GM18502 (cell line): Measurements from ENCODE around the gene SPATS2L.
"Not testable (repeated sequence)": the region's sequence is repeated elsewhere in the genome, so short reads cannot be mapped to it uniquely, and the experiment has no call there.

ENCODE experiments used
- ATAC-seq: cut with Tn5 transposase; IDR thresholded peaks from one replicate; pipeline ENCODE4 v1.9.1; 2021; ENCODE audit warnings: mild to moderate bottlenecking; ENCODE audit not compliant: unreplicated experiment, poor library complexity

Gene SPATS2L

DNA sequence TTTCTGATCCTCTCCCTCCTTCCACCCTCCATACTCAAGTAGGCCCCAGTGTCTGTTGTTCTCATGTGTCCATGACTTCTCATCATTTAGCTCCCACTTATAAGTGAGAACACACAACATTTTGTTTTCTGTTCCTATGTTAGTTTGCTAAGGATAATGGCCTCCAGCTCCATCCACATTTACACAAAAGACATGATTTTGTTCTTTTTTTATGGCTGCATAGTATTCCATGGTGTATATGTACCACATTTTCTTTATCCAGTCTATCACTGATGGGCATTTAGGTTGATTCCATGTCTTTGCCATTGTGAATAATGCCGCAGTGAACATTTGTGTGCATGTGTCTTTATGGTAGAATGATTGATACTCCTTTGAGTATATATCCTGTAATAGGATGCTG, 37.7 kb downstream of the SPATS2L start:
- ATAC-seq, result not testable (repeated sequence)

- ATAC-seq, result no peak
These were observed 39.5 kb downstream of the SPATS2L start for GRCh38 chr2:200345975-200346374.

DNA sequence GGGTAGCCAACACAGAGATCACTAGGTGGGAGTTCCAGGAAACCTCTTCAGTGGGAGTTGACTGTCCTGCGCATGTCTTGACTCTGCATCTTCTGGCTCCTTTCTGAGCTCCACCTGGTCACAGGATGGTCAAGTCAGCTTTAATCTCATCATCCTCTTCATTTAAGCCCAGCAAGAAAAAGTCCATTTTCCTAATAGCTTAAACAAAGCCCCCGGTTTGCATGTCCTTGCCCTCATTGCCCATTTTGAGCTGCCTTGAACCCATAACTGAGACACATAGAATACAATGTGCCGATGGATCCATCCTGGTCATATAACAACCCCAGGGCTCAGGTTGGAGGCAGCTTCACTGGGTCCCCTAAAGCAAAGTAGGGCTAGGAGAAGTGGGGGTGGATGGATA, 40.8 kb downstream of the SPATS2L start:
- no peak for ATAC-seq

DNA sequence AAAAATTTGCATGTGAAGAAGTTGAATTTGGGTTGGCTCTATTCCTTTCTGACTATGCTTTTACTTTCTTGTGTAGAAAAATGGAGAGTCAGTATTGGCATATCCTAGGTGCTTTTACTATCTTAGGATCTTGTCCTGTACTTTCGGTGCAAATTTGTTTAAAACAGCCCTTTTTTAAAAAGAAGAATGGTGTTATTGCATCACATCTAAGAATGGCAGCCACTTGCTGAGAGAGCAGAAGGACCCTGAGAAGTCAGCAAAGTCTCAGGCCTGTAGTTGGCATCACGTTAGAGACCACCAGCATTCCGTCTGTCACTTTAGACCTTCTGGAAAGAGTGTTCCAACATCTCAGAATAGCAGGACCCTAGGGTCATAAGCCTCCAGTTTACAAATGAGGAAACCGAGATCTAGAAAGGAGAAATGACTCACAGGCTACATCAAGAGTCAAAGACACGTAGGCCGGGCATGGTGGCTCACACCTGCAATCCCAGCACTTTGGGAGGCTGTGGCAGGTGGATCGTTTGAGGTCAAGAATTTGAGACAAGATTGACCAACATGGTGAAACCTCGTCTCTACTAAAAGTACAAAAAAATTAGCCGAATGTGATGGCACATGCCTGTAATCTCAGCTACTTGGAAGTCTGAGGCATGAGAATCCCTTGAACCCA, 42.5 kb downstream of the SPATS2L start:
- no peak for ATAC-seq

GRCh38 chr2:200349868-200350267, 43.4 kb downstream of the SPATS2L start:
- ATAC-seq, result no peak

DNA sequence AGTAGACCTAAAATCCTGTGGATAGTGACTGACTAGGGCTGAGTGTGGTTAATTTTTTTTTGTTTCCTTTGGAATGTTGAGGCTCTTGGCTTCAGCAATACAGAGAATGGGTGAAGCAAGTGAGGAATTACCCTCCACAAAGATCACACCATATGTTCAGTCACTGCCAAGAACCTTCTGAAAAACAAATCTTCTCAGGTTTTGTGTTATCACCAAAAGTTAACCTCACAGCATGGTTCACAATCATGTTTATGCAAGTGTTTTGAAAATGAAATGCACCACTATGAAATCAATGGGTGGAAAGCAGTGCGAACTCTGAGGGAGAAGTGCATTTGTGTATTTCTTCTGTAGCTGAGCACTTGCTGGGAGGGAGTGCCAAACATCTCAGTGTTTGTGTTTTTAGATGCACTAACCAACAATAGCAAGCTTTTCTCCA, 44.4 kb downstream of the SPATS2L start:
- ATAC-seq, result no peak

DNA sequence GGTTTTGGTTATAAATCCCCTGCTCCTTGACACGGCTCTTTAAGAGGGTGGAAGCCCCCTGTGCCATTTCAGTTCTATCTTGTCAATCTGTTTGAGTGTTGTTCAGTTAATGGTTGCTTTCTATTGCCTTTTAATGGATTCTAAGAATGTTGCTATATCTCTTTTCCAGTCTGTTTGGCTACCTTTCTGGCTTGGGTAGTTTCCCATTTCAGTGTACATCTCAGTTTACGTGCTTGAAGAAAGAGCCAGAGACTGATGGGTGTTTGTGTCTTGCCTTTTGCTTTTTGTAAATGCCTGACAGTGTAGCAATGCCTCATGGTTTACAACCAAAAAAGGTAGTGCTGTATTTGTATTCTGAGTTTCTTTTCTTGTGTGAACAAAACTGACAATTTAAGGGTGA, 45.3 kb downstream of the SPATS2L start:
- ATAC-seq, result no peak

DNA sequence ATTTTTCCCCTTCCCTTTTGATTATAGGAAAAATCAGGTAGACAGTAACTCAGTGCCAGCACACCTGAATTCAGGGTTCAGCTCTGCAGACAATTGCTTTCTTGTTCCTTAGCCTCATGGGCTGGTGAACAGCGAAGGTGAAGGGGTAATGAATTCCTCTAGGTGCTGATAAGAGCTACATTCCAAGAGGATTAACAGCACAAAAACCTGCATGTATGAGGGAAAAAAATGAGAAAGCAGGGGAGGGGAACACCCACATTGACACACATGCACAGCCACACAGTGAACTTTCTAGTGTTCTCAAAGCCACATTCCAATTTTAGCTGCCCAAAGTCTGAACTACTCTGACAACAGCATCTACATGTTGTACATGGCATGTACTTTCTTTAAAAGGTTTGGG, 46.1 kb downstream of the SPATS2L start:
- no peak for ATAC-seq

DNA sequence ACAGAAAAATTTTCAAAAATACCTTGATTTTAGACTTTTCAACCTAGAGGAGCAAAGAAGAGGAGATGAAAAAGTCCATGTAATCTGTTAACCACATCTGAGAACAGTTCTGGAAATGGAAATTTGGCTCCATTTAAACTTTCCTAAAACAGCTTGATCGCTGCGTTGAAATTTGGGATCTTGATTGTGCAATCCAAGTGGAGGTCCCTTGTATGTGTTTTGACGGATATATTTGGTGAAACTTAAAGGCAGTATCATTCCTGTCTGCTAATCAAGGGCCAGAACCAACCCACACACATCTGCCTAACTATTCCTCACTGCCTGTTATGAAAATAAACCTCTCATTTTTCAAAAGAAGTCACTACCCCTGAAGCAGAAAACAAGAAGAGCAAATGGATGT, 46.6 kb downstream of the SPATS2L start:
- no peak for ATAC-seq

GRCh38 chr2:200353874-200354273, 47.4 kb downstream of the SPATS2L start:
- ATAC-seq, result no peak

DNA sequence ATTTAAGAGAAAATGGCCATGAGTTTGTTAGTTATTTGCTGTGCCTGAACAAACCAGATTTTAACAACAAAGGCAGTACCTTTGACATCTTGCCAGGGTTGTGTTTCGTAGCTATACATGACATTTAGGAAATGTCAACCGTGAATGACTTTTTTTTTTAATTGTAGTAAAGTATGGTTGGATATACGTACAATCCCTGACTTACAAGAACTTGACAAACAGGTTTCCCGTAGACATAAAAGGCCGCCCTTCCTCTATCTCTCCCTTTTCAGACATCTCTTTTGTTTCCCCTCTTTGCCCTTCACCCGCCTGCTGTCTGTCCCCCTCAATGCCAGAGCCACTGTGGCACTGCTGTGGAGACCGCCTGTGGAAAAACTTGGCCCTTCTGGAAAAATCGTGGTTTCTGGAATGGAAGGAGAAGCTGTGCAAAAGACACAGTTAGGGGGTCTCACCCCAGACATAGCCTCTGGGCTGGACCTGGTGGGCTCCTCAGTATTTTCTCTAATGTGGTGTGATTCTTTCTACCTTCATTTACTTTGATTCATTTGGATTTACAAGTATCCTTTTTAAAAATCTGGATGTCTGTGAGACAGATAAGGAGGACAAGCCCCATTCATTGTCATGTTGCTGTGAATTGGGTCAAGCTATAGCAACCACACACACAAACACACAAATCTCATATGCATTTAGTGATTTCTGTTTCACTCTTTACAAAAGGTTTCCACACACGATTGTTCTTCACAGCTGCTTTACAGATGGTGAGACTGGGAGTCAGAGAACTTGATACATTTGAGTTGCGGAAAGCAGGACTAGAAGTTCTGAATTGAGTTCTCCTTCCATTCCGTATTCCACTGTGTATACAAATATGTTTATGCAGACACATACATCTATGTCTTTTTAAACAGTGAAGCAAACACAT, 48.6 kb downstream of the SPATS2L start:
- ATAC-seq, result no peak

- no peak for ATAC-seq
These were observed 49.8 kb downstream of the SPATS2L start for GRCh38 chr2:200356321-200356720.

GRCh38 chr2:200356857-200357384, 50.4 kb downstream of the SPATS2L start:
- ATAC-seq, result no peak

DNA sequence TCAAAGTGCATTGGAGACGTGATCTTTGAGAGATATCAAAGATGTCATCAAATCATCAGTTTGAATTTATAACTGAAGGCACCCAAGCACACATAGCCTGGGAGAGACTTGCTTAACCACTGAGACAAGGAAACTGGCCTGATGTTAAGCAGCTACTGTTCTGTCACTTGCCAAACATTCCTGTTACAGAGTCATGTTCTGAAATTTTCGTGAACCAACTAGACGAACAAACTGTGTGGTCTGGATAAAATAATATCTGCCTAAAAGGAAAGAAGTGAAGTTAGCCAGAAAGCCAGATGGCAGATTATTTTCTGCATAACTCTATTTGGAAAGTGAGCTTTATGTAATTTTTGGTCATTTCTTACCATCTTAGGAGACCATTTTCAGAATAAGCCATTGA, 51.4 kb downstream of the SPATS2L start:
- ATAC-seq, result no peak

DNA sequence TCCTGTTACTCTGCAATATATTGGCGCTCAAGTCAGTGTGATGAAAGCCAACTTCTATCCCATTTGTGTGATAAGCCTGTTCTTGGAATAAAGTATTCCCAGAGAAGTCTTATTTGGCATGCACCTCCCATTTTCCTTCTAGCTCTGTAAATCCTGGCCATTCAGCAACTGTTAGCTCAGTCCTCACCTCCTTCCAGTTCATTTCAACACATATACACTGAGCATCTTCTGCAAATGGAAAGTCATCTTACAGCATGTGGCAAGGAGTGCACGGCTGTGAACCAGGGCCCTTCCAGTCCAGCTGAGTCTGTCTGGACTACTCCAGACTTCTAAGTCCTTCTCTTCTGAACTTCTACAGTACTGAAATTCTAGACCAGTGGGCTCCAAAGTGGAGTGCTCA, 53.1 kb downstream of the SPATS2L start:
- no peak for ATAC-seq

DNA sequence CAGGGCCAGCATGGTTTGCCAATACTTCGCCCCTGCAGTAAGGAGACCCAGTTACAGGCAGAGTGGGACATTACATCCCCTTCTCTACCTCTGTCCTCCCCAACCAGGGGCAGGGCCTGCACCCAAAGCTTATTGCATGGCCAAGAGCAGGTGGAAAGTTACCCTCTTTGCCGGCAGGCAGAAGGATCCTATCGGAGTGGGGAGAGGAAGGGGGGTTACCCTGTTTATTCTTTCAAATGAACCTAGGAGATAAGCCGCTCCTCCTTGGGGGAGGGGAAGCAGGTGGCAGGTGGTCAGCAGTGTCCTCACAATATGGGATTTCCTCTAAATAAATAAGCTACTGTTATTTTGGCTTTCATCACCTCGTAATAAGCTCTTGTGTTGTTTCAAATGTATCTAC, 53.9 kb downstream of the SPATS2L start:
- no peak for ATAC-seq

DNA sequence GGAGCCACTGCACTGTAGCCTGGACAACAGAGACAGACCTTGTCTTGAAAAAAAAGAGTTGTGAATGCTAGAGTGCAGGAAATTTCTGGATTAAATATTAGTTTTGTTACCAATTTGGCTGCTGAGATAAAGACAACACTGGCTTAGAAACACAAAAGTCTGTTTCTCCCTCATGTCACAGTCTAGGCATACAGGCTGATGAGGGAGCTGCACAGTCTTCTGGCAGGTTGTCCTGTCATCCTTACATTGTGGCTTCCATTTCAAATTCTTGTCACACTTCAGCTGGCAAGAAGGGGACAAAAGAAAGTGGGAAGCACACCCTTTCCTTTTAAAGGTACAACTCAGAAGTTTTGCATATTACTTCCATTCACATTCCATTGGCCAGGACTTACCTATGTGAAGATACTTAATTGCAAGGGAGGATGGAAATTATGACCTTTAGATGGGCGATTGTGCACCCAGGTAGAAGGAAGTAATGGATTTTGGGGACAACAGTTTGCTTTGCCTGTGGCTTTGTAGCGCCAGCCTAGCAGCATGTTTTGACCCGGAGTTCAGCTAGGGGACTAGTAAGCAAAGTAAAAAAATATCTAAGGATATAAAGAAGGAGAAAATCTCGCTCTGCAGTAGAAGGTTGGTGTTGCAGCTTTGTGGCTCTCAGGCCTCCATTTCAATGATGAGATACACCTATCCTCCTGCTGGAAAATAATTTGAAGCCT, 55.9 kb downstream of the SPATS2L start:
- no peak for ATAC-seq

GRCh38 chr2:200363279-200363678, 56.8 kb downstream of the SPATS2L start:
- ATAC-seq, result no peak

DNA sequence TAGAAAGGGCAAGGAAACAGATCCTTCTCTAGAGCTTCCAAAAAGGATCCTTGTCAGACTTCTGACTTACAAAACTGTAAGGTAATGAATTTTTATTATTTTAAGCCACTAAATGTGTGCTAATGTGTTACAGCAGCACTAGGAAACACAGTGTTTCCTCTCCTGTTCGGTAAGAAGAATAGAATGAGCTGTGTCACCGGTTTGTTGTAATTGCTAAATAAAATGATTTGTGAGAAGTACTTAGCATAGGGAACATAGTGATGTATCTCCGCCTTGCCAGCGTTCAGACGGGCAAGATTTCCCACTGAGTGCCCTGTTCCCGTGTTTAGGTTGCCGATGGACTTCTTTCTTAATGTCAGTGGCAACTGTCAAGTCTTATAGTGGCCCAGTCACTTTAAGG, 57.6 kb downstream of the SPATS2L start:
- ATAC-seq, result no peak

DNA sequence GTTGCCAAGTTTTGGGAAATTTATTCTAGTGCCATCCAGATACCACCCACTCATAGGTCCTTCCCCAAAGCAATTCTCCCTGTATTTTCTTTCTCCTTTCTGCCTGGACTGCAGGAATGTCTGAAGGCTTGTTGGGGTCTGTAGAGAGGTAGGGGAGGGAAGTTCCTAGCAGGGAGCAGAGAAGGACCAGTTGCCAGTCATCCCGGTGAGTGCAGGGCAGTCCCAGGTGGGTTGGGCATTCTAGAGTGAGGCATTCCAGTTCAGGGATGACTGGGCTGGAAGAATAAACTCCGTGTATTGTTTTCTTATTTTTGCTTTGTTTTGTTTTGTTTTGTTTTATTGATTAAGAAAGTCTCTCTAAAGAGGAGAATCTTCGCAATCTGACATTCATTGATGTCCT, 58.1 kb downstream of the SPATS2L start:
- ATAC-seq, result no peak

GRCh38 chr2:200365209-200365608, 58.7 kb downstream of the SPATS2L start:
- no peak for ATAC-seq
